ENCODE measurements around the gene GCN1. TPM values are rescaled to one million over a fixed set of nuclear protein-coding genes. Genes with fewer than 3 reads are reported as not detected.

GCN1 gene
- total and polyA plus RNA-seq, 10 of the 15 experiments (the other 5 are each of a cell fraction or from before 2014, with no cell fraction given) = 10.8 to 150 (median 58.3) TPM

DNA sequence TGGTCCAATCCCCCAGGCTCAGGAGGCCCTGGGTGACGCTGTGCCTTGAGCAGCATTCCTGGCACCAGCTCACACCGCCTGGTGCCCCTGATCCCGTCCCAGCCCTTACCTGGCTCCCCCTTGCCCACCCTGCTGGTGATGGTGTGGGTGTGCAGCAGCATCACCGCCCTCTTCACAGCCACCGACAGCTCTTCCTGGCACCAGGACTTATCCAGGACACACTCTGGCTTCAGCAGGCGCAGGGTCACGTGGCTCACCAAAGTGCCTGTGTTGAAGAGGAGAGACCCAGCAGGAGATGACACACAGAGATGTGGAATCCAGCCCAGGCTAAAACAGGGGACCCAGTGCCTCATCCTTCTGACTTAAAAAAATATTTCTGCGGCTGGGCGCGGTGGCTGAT, 36.2 kb downstream of the GCN1 start (continued):
- TF ChIP-seq CUX1 (IDR thresholded peaks at IDR 0.05; ENCODE audit: insufficient replicate concordance, low read depth, low read length) (no peak), CREB1 (IDR thresholded peaks at IDR 0.05; ENCODE audit: low read depth) (no peak), NR2C1 (IDR thresholded peaks at IDR 0.05) (no peak)

- no peaks in the 10 kb centered on the region for H4K20me1 ChIP-seq (ENCODE audit: control insufficient read depth, insufficient read depth)
- no peaks in the 10 kb centered on the region for H3K27me3 ChIP-seq (replicated peaks in 1 of 2; ENCODE audit: control insufficient read depth in 2 of 2, insufficient read depth in 2 of 2, low read length in 1 of 2)
- 86% methylated on average over 11 of the region's 11 CpGs for WGBS (ENCODE audit: insufficient coverage, insufficient replicate concordance, low lambda C conversion rate, missing lambda C conversion rate)
- ChIA-PET POLR2A (no interaction called here), RAD21 (ENCODE audit: unreplicated experiment) (no interaction called here), SMC1A (ENCODE audit: uncharacterized antibody, unreplicated experiment) (interaction anchor here (1.6 kb wide), 1 partner anchor 25 kb away, joined by 4 read pairs; no protein-coding TSS in a partner anchor), CTCF (no interaction called here)
- intact Hi-C loops (cut with micrococcal nuclease; ENCODE audit: unreplicated experiment) (no loop called here), in situ Hi-C loops (cut with MboI) (no loop called here)
- no TSS peak for BruUV-seq (replicated peaks)
- no peak for TF ChIP-seq KLF5 (IDR thresholded peaks at IDR 0.05; ENCODE audit: partially characterized antibody)
- no peak for TF ChIP-seq RAD21 (IDR thresholded peaks at IDR 0.05; ENCODE audit: insufficient read depth, low read depth, low read length)
- TF ChIP-seq CHD2 (IDR thresholded peaks at IDR 0.05; ENCODE audit: borderline replicate concordance, low read depth, low read length) = no peak
- TF ChIP-seq CBFB (IDR thresholded peaks at IDR 0.05; ENCODE audit: low read depth) = no peak
- no peak for TF ChIP-seq TCF3 (IDR thresholded peaks at IDR 0.05; ENCODE audit: borderline replicate concordance, insufficient read depth, low read depth, low read length)
- no peak for TF ChIP-seq MTA3 (IDR thresholded peaks at IDR 0.05; ENCODE audit: borderline replicate concordance, low read length)
- H3K27ac ChIP-seq (ENCODE audit: control insufficient read depth, insufficient read depth) = no peak overlapping the region
- DNase-seq (ENCODE audit: low read depth, low spot score) = no peak
- H2AFZ ChIP-seq (ENCODE audit: control insufficient read depth, low read depth, low read length) = no peak overlapping the region
- H3K79me2 ChIP-seq (ENCODE audit: control insufficient read depth, insufficient read depth, low read length) = no peaks in the 10 kb centered on the region
- H3K9me3 ChIP-seq (replicated peaks; ENCODE audit: control insufficient read depth, insufficient read depth, low read length) = no peaks in the 10 kb centered on the region
- H3K4me3 ChIP-seq = no peak overlapping the region
- no peak for ATAC-seq
- peaks cover 46 to 71% of the 10 kb centered on the region in 2 experiments for H3K36me3 ChIP-seq (ENCODE audit: control insufficient read depth in 2 of 2, insufficient read depth in 2 of 2, low read length in 1 of 2)
- peaks cover 4% of the 10 kb centered on the region for H3K4me1 ChIP-seq (ENCODE audit: control insufficient read depth, insufficient read depth, low read length)
- H3K9ac ChIP-seq (ENCODE audit: control insufficient read depth, insufficient read depth, low read length) = no peak overlapping the region
- no peak for FAIRE-seq
- H3K4me2 ChIP-seq (ENCODE audit: control insufficient read depth, insufficient read depth) = no peak overlapping the region
Observed at GRCh38 chr12:120157678-120158077, 36.8 kb downstream of the GCN1 start.
